ENCODE data around the gene TMEM175. TPM values are rescaled to one million over a fixed set of nuclear protein-coding genes. Genes with fewer than 3 reads are reported as not detected.
"Not testable (repeated sequence)": the region's sequence is repeated elsewhere in the genome, so short reads cannot be mapped to it uniquely, and the experiment has no call there.

Gene TMEM175
- total RNA-seq, 1 donor from 2014 or later = 12.7 TPM

DNA sequence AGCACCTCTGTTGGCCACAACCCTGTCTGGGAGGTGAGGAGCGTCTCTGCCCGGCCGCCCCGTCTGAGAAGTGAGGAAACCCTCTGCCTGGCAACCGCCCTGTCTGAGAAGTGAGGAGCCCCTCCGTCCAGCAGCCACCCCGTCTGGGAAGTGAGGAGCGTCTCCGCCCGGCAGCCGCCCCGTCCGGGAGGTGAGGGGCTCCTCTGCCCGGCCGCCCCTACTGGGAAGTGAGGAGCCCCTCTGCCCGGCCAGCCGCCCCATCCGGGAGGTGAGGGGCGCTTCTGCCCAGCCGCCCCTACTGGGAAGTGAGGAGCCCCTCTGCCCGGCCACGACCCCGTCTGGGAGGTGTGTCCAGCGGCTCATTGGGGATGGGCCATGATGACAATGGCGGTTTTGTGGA is 43.8 kb downstream of the TMEM175 start:
- H3K27me3 Mint-ChIP-seq; H3K4me1 Mint-ChIP-seq; H3K27ac Mint-ChIP-seq; intact Hi-C loops (cut with micrococcal nuclease); H3K36me3 Mint-ChIP-seq (ENCODE audit: low read depth); H3K9me3 Mint-ChIP-seq; H3K4me3 Mint-ChIP-seq; DNase-seq: not testable (repeated sequence)

- intact Hi-C loops (cut with micrococcal nuclease) = no loop called here
- no peak for DNase-seq
- no peaks in the 10 kb centered on the region for H3K36me3 Mint-ChIP-seq (ENCODE audit: low read depth)
Measured at GRCh38 chr4:978957-979701, 46.9 kb downstream of the TMEM175 start.

GRCh38 chr4:982291-982690 is 50.0 kb downstream of the TMEM175 start:
- intact Hi-C loops (cut with micrococcal nuclease) = no loop called here
- H3K27me3 Mint-ChIP-seq = no peaks in the 10 kb centered on the region
- no peak overlapping the region for H3K4me3 Mint-ChIP-seq
- H3K36me3 Mint-ChIP-seq (ENCODE audit: low read depth) = no peaks in the 10 kb centered on the region
- H3K4me1 Mint-ChIP-seq = peaks cover 12% of the 10 kb centered on the region
- no peak overlapping the region for H3K27ac Mint-ChIP-seq
- DNase-seq = no peak
- H3K9me3 Mint-ChIP-seq = no peaks in the 10 kb centered on the region

More at GRCh38 chr4:978957-979701, 46.9 kb downstream of the TMEM175 start:
- H3K4me3 Mint-ChIP-seq = no peak overlapping the region
- H3K27me3 Mint-ChIP-seq = no peaks in the 10 kb centered on the region
- H3K9me3 Mint-ChIP-seq = no peaks in the 10 kb centered on the region
- no peak overlapping the region for H3K27ac Mint-ChIP-seq
- peaks cover 3% of the 10 kb centered on the region for H3K4me1 Mint-ChIP-seq

GRCh38 chr4:982814-983213 is 50.6 kb downstream of the TMEM175 start:
- Mint-ChIP-seq H3K4me3 (no peak overlapping the region), H3K4me1 (peaks cover 13% of the 10 kb centered on the region), H3K9me3 (no peaks in the 10 kb centered on the region), H3K36me3 (ENCODE audit: low read depth) (no peaks in the 10 kb centered on the region), H3K27ac (no peak overlapping the region), H3K27me3 (no peaks in the 10 kb centered on the region)
- DNase-seq = no peak
- intact Hi-C loops (cut with micrococcal nuclease) = no loop called here

GRCh38 chr4:984336-985054 is 52.2 kb downstream of the TMEM175 start:
- Mint-ChIP-seq H3K27me3 (no peaks in the 10 kb centered on the region), H3K4me3 (peak overlapping the region; percentile 66), H3K4me1 (peaks cover 15% of the 10 kb centered on the region), H3K27ac (no peak overlapping the region), H3K36me3 (ENCODE audit: low read depth) (no peaks in the 10 kb centered on the region), H3K9me3 (no peaks in the 10 kb centered on the region)
- DNase-seq = no peak
- intact Hi-C loops (cut with micrococcal nuclease) = loop anchor here (5.0 kb wide), 1 partner anchor 312 kb away; the partner anchor contains the start of genes ATP5ME and MYL5

DNA sequence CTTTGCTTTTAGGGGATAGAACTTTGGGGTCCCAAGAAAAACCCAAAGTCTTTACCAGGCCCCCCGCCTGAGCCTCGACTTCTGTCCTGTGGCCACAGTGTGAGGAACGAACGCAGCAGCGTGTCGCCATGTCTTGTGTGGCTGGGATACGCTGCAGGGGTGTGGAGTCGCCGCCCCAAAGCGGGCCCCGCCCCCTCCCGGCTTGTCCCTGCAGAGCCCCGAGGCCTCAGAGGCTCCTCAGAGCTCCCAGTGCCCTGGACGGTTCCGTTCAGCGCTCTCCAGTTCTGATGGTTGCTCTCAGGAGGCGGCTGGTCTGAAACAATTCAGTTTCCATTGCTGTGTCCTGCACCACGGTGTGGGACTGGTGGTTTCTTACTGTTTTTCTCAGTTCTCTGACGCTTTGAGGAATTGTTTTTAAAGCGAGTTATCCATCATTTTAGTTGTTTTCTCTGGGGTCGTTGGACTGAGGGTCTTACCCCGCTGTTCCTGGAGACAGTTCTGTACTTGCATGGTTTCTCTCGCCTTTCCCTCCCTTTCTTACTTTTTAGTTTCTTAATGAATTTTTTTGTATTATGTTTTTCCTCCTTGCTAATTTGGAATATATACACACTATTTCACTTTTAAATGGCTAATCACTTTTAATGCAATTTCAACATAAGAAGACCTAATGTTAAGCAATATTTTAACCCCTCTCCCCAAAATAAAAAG is 53.0 kb downstream of the TMEM175 start:
- Mint-ChIP-seq H3K4me1 (peaks cover 15% of the 10 kb centered on the region), H3K4me3 (peak overlapping the region; percentile 66), H3K36me3 (ENCODE audit: low read depth) (no peaks in the 10 kb centered on the region), H3K27me3 (no peaks in the 10 kb centered on the region), H3K27ac (no peak overlapping the region), H3K9me3 (no peaks in the 10 kb centered on the region)
- peak; percentile 91 for DNase-seq
- intact Hi-C loops (cut with micrococcal nuclease) = loop anchor here (5.0 kb wide), 1 partner anchor 313 kb away; the partner anchor contains the start of genes ATP5ME and MYL5

DNA sequence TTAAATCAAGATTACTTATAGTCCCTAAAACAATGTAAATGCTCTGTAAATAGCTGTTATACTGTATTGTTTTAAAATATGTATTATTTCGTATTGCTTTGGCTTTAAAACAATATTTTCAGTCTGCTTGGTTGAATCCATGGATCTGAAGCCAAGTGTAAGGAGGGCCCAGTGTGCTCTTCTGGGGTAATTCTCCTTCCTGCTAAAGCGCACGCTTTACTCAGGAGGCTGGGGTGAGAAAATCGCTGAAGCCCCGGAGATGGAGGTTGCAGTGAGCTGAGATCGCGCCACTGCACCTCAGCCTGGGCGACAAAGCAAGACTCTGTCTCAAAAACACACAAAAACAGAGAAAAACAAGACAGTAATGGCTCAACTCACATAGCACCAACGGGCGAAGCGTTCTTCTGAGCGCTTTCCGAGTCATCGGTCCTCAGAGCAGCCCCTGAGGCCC is 54.2 kb downstream of the TMEM175 start:
- Mint-ChIP-seq H3K36me3 (ENCODE audit: low read depth) (no peaks in the 10 kb centered on the region), H3K27ac (peak overlapping the region; percentile 87), H3K4me3 (peak overlapping the region; percentile 86), H3K9me3 (no peaks in the 10 kb centered on the region), H3K4me1 (peaks cover 15% of the 10 kb centered on the region), H3K27me3 (no peaks in the 10 kb centered on the region)
- intact Hi-C loops (cut with micrococcal nuclease) = loop anchor here (1.0 to 5.0 kb wide), 4 partner anchors 13 to 314 kb away; partner anchors contain the start of genes ATP5ME, DGKQ, GAK and MYL5
- no peak for DNase-seq

DNA sequence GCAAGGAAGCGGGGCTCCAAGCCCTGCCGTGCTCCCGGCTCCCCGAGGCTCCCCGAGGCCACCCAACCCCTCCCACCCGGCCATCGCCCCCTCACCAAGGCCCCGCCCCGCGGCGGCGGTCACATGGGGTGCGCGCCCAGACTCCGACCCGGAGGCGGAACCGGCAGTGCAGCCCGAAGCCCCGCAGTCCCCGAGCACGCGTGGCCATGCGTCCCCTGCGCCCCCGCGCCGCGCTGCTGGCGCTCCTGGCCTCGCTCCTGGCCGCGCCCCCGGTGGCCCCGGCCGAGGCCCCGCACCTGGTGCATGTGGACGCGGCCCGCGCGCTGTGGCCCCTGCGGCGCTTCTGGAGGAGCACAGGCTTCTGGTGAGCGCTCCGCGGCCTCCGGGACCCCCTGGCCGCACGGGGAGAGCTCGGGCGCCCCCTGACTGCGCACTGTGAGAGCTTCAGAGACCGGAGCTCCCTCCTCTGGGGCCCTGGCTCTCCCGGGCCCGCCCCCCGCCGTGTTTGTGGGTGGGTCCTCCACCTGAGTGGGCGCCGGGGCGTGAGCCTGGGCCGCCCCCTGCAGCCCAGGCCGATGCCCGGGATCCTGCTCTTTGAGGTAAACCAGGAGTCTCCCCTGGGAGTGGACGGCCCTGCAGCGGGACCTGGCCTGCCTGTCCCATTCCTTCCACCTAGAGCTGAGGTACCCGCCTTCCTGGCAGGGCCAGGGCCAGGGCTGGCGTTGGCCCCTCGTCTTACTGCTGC is 54.8 kb downstream of the TMEM175 start, which contains the start of gene IDUA:
TSS of gene IDUA (plus strand) at position 166 of the 745 bp plus-strand sequence. CDS start at position 207, 41 bp downstream.
- Mint-ChIP-seq H3K27me3 (no peaks in the 10 kb centered on the region), H3K4me3 (peak within 1 kb of the TSS; percentile 86), H3K27ac (peak within 1 kb of the TSS; percentile 87), H3K4me1 (peaks cover 15% of the 10 kb centered on the region), H3K9me3 (no peaks in the 10 kb centered on the region), H3K36me3 (ENCODE audit: low read depth) (no peaks in the 10 kb centered on the region)
- DNase-seq = peak; percentile 96
- intact Hi-C loops (cut with micrococcal nuclease) = loop anchor here (1.0 to 5.0 kb wide), 6 partner anchors 14 to 315 kb away; partner anchors contain the start of genes ATP5ME, DGKQ, FGFRL1 and GAK

- no peak for DNase-seq
- peak overlapping the region; percentile 86 for H3K4me3 Mint-ChIP-seq
- intact Hi-C loops (cut with micrococcal nuclease) = loop anchor here (1.0 to 5.0 kb wide), 5 partner anchors 23 to 316 kb away; partner anchors contain the start of genes ATP5ME, FGFRL1, GAK and MYL5
- H3K27me3 Mint-ChIP-seq = no peaks in the 10 kb centered on the region
- peak overlapping the region; percentile 82 for H3K27ac Mint-ChIP-seq
- H3K36me3 Mint-ChIP-seq (ENCODE audit: low read depth) = no peaks in the 10 kb centered on the region
- peaks cover 15% of the 10 kb centered on the region for H3K4me1 Mint-ChIP-seq
- no peaks in the 10 kb centered on the region for H3K9me3 Mint-ChIP-seq
Measured at GRCh38 chr4:987624-988513, 55.6 kb downstream of the TMEM175 start.

DNA sequence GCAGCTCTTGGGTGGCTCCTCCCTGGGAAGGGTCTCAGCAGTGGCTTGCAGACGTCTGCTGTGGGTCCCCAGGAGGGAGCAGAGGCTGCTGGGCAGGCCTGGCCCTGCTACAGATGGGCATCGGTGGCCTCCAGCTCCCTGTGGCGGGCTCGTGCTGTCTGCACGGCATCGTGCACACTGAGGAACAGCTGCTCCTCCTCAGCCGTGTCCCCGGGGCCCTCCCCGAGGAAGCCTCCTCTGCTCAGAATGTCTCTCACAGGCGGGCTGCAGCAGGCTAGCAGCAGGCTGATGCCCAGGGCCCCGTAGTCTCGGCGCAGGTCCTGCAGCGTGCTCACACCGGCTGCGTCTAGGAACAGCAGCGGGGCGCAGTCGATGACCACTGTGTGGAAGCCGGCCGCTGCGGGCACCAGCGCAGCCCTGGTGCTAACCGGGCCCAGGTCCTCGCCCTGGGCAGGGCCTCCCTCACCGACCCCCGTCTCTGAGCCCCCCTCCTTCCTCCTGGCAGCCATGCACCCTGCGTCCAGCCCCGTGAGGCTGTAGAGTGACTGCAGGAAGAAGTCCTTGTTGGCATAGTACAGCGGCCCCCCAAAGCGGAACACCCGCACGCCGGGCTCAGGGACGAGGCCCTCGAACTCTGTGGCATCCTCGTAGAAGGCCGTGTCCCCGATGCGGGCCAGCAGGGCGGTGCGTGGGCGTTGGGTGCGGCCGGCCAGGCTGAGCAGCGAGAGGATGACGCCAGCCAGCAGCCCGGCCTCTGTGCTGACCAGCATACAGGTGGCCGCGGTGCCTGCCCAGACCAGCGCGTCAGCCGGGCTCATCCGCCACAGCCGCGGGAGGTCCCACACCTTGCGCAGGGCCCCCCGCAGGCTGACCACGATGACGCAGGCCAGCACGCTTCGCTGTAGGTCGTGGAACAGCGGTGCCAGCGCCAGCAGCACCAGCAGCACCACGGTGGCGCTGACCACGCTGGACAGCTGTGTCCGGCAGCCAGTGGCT is 56.8 kb downstream of the TMEM175 start:
- Mint-ChIP-seq H3K9me3 (no peaks in the 10 kb centered on the region), H3K27ac (no peak overlapping the region), H3K4me3 (no peak overlapping the region), H3K4me1 (peaks cover 15% of the 10 kb centered on the region), H3K36me3 (ENCODE audit: low read depth) (no peaks in the 10 kb centered on the region), H3K27me3 (no peaks in the 10 kb centered on the region)
- DNase-seq = no peak
- intact Hi-C loops (cut with micrococcal nuclease) = loop anchor here (5.0 kb wide), 1 partner anchor 317 kb away; the partner anchor contains the start of genes ATP5ME and MYL5

GRCh38 chr4:989722-990471 is 57.6 kb downstream of the TMEM175 start:
- peaks cover 11% of the 10 kb centered on the region for H3K4me1 Mint-ChIP-seq
- H3K4me3 Mint-ChIP-seq = no peak overlapping the region
- intact Hi-C loops (cut with micrococcal nuclease) = loop anchor here (5.0 kb wide), 1 partner anchor 318 kb away; the partner anchor contains the start of genes ATP5ME and MYL5
- H3K36me3 Mint-ChIP-seq (ENCODE audit: low read depth) = no peaks in the 10 kb centered on the region
- H3K27me3 Mint-ChIP-seq = no peaks in the 10 kb centered on the region
- DNase-seq = no peak
- H3K27ac Mint-ChIP-seq = no peak overlapping the region
- no peaks in the 10 kb centered on the region for H3K9me3 Mint-ChIP-seq
